ENCODE results near the gene FOXL2NB.

- TF ChIP-seq, protein P1, sequence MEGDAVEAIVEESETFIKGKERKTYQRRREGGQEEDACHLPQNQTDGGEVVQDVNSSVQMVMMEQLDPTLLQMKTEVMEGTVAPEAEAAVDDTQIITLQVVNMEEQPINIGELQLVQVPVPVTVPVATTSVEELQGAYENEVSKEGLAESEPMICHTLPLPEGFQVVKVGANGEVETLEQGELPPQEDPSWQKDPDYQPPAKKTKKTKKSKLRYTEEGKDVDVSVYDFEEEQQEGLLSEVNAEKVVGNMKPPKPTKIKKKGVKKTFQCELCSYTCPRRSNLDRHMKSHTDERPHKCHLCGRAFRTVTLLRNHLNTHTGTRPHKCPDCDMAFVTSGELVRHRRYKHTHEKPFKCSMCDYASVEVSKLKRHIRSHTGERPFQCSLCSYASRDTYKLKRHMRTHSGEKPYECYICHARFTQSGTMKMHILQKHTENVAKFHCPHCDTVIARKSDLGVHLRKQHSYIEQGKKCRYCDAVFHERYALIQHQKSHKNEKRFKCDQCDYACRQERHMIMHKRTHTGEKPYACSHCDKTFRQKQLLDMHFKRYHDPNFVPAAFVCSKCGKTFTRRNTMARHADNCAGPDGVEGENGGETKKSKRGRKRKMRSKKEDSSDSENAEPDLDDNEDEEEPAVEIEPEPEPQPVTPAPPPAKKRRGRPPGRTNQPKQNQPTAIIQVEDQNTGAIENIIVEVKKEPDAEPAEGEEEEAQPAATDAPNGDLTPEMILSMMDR (IDR thresholded peaks at IDR 0.05) = no peak
- no peak for TF ChIP-seq POLR2A (IDR thresholded peaks at IDR 0.05)
Observed at GRCh38 chr3:138912237-138912636, 34.8 kb upstream of the FOXL2NB start.

Measured in adrenal gland (tissue), 5 donors.